NOMO-1 (cell line): ENCODE results near the gene FIS1.
"Not testable (repeated sequence)": the region's sequence is repeated elsewhere in the genome, so short reads cannot be mapped to it uniquely, and the experiment has no call there.

Experiments used
- DNase-seq, 2 experiments: peaks; one replicate each; lab custom pipeline; 2025; ENCODE audit not compliant: unreplicated experiment in 2 of 2; lab: John Stamatoyannopoulos, UW

Gene FIS1

GRCh38 chr7:101206665-101207042, 38.2 kb downstream of the FIS1 start:
- DNase-seq = no peak

- DNase-seq = no peak
Observed at GRCh38 chr7:101205901-101206664, 38.8 kb downstream of the FIS1 start.

DNA sequence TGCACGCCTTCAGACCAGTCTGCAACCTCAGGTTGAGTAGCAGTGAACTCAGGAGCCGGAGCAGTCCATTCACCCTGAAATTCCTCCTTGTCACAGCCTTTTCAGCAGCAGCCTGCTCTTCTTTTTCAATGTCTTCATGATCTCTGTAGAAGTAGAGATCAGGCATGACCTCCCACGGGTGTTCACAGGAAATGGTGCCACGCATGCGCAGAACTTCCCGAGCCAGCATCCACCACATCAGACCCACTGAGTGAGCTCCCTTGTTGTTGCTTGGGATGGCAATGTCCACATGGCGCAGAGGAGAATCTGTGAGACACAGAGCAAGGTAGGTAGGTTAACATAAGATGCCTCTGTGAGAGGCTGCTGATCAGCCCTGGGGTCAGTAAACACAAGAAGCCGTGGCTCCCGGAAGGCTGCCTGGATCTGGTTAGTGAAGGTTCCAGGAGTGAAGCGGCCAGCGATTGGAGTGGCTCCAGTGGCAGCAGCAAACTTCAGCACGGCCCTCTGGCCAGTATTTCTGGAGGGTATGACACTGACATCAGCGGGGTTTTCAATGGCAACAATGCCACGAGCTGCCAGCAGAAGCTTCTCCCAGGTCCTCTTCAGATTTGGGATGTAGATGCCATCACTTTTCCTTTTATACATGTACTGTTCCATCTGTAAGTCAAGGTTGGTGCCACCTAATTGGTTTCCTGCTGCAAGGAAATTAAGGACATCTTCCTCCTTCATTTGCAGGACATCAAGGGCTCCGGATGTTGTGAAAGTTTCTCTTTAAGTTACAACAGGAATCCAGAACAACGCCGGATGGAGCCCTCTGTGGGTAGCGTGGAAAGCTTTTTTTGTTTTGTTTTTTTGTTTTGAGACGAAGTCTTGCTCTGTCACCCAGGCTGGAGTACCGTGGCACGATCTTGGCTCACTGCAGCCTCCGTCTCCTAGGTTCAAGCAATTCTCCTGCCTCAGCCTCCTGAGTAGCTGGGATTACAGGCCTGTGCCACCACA, 40.8 kb downstream of the FIS1 start:
- peak; percentile 81 to 93 for DNase-seq

GRCh38 chr7:101202603-101202918, 42.3 kb downstream of the FIS1 start:
- DNase-seq = no peak

DNA sequence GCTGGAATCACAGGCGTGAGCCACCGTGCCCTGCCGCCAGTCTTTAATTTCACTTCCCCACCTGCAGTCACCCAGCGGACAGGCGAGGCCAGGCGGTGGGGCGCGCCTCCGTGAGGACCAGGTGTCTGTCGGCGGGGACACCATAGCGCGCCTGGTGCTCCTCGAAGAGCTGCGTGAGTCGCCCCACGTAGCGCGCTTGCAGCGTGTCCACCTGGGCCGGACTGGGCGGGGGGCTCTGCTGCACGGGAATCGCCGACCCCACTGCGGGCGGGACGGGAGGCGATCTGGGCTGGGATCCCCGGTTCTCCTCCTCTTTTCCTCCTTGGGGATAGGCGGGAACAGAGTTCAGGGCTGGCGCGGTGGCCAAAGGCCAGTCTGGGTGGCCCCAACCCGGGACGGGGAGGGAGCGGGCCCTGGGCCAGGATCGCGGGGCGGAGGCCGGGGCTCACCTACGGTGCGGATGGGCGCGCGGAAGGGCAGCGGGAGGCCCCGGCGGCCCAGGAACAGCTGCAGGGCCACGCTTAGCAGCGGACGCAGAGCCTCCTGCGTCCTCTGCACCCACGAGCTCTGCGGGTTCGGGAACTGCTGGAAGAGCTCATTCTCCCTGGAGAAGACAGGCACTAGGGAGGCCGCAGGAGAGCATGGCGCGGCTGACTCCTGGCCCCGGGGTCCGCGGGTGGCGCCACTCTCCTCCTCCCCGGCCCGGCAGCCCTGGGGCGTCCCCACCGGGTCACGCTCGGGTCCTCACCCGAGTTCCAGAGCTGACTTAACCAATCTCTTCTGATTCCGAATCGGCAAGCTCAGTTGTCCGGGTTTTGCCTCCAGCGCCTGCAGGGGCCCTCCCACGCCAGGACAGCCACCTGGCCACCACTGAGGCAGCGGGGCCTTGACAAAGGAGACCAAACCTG, 42.9 kb downstream of the FIS1 start:
- DNase-seq = no peak

DNA sequence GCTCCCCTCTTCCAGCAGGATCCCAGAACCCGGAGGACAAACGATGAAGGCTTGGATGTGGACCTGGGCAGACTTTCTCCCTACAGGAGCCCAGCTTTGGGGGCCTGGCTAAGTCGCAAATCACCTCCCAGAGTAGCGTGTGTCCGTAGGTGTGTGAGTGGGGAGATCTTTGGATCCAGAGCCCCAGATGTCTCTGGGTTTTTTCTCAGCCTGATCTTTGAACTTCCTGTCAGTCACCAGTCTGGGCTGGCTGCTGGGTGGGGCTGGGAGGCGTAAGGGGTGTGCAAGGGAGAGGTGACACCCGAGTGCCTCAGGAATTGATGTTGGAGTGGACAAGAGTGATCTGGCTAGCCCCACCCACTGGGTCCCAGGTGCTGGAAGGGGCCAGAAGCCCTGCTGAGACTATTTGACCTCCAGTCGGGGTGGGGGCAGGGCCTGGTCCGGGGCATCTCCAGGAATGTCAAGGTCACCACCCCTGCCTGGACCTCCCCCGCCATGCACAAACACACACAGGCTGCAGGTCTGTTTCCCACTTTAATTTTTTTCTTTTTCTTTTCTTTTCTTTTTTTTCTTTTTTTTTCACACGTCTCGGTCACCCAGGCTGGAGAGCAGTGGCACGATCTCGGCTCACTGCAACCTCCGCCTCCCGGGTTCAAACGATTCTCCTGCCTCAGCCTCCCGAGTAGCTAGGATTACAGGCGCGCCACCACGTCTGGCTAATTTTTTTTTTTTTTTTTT, 43.9 kb downstream of the FIS1 start, which contains the start of gene MOGAT3:
TSS of gene MOGAT3 (minus strand) at position 175 of the 738 bp plus-strand sequence. CDS start 182 bp downstream, outside the sequence.
- DNase-seq = no peak

GRCh38 chr7:101200504-101200861, 44.4 kb downstream of the FIS1 start:
- DNase-seq = no peak

DNA sequence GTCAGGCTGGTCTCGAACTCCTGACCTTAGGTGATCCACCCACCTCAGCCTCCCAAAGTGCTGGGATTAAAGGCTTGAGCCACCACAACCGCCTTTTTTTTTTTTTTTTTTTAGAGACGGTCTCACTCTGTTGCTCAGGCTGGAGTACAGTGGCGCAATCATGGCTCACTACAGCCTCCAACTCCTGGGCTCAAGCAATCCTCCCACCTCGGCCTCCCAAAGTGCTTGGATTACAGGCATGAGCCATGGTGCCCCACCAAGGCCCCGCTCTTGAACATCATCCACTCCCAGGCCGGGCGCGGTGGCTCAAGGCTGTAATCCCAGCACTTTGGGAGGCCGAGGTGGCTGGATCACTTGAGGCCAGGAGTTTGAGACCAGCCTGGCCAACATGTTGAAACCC, 45.4 kb downstream of the FIS1 start:
- DNase-seq = not testable (repeated sequence)

GRCh38 chr7:101198476-101198875, 46.4 kb downstream of the FIS1 start:
- no peak for DNase-seq

DNA sequence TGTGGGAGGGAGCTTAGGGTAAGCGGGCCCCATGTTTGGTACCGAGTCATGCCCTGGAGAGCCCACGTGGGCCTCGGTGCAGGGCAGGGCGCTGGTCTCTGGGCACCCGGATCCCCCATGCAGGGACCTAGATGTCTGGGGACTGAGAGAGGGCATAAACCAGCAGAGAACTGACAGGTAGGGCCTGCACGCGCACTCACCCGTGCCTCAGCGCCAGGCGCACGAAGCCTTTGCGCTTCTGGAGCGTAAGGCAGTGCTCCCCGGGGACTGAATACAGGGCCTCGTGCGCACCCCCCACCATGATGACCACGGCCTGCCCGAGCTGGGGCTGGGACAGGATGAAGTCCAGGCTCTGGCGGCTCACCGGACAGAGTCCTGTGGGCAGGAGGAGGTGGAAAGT, 46.9 kb downstream of the FIS1 start:
- DNase-seq = no peak

GRCh38 chr7:101195884-101196283, 49.0 kb downstream of the FIS1 start:
- DNase-seq = no peak
